Suppressor macrophage treated with lipopolysaccharide for 4 hours (primary cell): ENCODE data around the gene FREM1.

Experiments
- DNase-seq: peaks from one replicate; pipeline ENCODE4 v3.0.0-alpha.2; 2020

FREM1 gene

DNA sequence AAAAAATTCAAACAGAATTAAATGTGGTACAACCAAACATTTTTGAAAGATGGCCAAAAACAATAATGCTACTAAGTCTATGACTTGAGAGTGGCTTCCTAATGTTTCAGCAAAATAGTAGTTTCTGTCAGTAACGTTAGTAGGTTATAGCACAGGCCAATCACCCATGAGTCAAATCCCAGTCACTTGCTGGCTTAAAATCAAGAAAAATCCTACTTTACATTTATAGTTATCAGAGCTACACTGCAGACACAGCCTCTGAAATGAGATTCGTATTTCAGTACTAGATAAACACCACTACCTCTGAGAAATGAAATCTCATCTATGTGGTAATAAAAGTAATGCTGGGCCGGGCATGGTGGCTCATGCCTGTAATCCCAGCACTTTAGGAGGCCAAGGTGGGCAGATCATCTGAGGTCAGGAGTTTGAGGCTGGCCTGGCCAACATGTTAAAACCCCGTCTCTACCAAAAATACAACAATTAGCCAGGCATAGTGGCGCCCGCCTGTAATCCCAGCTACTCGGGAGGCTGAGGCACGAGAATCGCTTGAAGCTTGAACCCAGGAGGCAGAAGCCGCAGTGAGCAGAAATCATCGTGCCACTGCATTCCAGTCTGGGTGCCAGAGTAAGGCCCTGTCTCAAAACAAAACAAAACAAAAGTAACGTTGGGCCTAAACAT, 223.0 kb downstream of the FREM1 start:
- no peak for DNase-seq

- DNase-seq, result no peak
These were observed 224.1 kb downstream of the FREM1 start for GRCh38 chr9:14686168-14686567.
